GM18508 (cell line): Measurements from ENCODE around the gene NAMPT.

Experiments
- ATAC-seq: cut with Tn5 transposase; IDR thresholded peaks from one replicate; pipeline ENCODE4 v1.9.1; 2021; ENCODE audit warnings: moderate number of reproducible peaks; ENCODE audit not compliant: insufficient read depth, unreplicated experiment

NAMPT gene

GRCh38 chr7:106277976-106278375 is 6.8 kb downstream of the NAMPT start:
- no peak for ATAC-seq

DNA sequence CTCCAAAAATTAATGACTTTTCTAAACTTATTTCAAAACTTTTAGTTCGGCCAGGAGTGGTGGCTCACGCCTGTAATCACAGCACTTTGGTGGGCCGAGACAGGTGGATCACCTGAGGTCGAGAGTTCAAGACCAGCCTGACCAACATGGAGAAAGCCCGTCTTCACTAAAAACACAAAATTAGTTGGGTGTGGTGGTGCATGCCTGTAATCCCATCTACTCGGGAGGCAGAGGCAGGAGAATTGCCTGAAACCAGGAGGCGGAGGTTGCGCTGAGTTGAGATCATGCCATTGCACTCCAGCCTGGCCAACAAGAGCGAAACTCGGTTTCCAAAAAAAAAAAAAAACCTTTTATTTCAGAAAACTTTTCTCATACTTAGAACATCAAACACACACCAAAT is 8.3 kb downstream of the NAMPT start:
- no peak for ATAC-seq

GRCh38 chr7:106273009-106273668 is 11.6 kb downstream of the NAMPT start:
- no peak for ATAC-seq

GRCh38 chr7:106270122-106270977 is 14.4 kb downstream of the NAMPT start:
- ATAC-seq, result no peak

DNA sequence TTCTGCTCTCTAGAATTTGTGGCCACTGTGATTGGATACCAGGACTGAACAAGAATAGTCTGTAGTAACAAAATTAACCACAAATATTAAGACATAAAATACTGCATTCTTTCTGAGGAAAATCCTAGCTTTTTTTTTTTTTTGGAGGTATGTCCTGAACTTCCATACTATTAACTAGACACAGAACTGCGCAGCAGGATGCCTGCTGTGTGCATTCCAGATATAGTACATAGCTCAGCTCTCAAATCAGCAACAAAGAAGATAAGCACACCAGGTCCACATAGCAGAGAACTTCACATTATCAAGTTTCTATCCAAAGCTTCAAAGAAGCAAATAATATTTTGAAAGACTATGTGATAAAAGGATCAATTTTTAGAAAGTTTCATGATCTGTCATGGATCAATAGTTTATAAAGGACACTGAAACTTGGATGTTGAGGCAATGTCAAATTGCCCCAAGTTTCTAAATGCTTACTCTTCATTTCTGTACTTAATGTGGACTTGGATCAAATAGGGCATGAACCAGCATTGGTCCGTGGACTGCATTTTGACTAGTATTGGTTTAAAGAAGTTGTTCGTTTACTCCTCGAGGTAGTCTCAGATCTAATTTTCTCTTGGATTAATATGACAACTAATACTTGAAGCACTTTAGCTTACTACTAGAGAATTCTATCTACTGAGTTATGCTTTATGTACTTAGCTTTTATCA is 15.4 kb downstream of the NAMPT start:
- no peak for ATAC-seq

GRCh38 chr7:106265133-106265532 is 19.6 kb downstream of the NAMPT start:
- ATAC-seq, result no peak

DNA sequence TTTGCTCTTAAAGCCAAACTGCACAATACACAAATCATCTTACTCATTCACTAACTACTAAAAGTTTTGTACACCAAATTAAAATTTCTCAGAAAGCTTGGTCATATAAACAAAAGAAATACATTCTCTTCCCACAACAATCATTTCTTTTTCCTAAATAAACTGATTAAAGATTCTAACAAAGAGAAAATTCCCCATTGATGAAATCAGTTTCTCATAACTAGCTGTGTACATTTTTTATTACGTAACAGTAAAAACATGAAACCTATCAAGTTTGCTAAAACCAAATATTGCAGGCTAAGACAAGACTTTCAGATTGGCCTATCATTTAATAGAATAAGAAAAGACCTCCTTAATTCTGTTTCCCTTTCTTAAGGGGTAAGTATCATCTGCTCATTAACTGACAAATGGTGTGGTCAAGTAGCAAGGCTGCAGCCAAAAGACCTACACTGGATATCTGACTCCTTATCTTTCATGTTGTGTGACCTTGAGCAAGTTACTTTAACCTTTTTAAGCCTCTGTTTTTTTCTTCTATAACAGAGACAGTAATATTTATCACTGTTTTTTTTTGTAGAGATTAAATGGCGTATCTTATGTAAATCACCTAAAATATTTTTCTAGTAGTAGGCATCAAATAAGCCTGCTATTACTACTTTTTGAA is 22.4 kb downstream of the NAMPT start:
- no peak for ATAC-seq

DNA sequence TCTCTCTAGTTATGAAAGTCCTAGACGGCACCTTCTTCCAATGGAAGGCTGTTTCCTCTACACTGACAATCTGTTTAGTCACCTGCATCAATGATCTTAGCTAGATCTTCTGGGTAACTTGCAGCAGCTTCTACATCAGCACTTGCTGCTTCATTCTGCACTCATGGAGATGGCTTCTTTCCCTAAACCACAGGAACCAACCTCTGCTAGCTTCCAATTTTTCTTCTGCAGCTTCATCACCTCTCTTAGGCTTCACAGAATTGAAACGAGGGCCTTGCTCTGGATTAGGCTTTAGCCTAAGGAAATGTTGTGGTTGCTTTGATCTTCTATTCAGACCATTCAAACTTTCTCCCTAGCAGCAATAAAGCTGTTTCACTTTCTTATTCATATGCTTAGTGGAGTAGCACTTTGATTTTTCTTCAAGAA is 24.6 kb downstream of the NAMPT start:
- no peak for ATAC-seq

- no peak for ATAC-seq
Measured at GRCh38 chr7:106258789-106259188, 26.0 kb downstream of the NAMPT start.

- no peak for ATAC-seq
Measured at GRCh38 chr7:106257752-106258151, 27.0 kb downstream of the NAMPT start.

GRCh38 chr7:106256144-106256543 is 28.6 kb downstream of the NAMPT start:
- ATAC-seq, result no peak

DNA sequence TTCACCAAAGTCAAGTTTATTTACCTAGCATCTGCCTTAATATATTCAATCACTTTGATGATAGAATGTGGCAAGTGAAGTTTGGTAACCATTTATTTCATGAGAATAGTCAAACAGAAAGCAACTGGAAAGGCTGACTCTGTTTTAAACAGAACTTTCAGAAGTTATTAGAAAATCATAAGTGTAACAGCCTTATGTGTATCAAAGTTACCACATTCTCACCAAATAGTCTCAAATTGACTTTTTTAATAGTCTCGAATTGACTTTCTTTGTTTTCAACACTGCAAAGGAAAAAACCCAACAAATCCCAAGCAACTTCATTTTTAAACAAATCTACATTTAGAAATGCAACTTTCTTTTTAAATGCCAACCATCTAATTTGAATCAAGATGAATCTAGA is 29.5 kb downstream of the NAMPT start:
- ATAC-seq, result no peak

- no peak for ATAC-seq
Measured at GRCh38 chr7:106254525-106255116, 30.2 kb downstream of the NAMPT start.

- ATAC-seq, result no peak
Measured at GRCh38 chr7:106252568-106252967, 32.2 kb downstream of the NAMPT start.

DNA sequence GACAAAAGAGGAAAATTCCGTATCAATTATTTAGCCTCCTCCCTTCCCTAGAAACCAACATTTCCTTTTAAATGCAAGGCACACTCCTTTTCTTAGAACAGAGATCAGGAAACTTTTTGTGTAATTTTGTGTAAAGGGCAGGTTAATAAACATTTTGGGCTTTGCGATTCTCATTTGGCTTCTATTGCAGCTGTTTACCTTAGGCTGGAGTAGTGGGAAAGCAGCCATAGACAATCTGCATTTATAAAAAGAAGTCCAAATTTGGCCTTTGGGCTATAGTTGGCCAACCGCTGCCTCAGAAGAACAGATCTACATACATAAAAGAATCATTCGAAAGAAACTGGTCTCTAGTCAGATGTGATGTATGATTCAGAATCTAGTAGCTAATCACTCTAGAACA is 35.3 kb downstream of the NAMPT start:
- ATAC-seq, result no peak

DNA sequence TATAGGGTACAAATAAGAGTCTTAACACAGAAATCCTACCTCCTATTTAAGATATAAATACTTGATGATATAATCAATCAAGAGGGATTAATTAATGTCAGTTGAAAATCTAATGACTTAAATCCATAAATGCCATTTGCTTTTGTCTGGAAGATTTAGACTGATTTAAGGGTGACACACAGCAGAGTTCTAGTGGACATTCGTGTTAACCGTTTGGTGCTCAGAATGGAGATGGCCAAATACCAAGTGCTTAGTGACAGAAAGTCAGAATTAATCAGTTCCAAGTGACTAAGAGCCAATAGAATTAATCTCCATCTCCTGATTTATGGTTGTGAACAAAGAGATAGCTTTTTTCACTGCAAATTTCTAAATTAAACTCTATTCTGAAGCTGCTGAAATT is 36.2 kb downstream of the NAMPT start:
- no peak for ATAC-seq

DNA sequence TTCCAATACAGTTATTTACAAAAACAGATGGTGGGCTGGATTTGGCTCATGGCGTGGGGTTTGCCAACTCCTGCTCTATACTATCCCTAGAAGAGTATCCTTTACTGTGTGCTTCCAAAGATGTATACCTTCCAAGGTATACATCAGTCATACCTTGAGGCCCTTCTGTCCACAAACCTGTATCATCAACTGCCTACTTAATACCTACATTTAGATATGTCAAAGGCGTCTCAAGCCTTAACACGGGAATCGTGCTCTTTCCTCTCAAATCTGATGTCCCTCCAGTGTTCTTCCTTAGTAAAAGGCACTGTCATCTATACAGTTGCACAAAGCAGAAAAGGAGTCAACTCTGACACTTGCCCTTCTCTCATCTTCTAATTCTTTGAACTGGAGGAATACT is 36.9 kb downstream of the NAMPT start:
- no peak for ATAC-seq

DNA sequence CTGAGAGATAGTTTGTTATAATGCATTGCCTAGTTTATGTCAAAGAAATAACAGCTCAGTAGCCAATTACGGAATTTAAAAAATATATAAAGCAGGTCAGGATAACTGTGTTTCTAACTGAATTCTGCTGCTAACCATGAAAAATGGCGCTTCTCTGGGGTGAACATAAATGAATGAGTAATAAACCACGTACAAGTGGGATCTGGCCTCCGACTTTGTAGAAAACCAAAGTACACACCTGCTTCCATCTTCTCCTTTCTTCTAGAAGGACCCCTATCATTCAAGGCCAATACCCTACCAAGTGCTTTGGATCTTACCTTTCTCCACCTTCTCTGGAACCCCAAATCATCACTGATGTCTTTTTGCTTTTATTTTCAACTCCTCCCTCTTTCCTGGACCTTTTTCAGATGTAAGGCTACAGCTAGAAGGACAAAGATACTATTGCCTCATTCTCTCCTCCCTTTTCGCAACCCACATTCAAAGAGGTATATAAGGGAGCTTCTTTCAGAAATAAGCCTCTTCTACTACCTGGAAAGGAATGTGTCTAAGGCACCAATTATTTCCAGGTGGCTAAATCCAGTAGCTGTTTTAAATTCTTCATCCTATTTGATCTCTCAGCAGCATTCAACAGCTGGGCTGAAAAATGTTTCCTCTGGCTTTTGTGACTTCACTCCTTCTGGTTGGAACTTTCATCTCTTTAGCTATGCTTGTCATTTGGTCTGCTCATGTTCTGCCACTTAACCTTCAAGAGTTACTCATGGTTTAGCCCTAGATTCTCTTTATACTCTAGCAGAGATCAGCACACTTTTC is 37.7 kb downstream of the NAMPT start:
- no peak for ATAC-seq

GRCh38 chr7:106243893-106244292 is 40.9 kb downstream of the NAMPT start:
- no peak for ATAC-seq

- ATAC-seq, result no peak
Measured at GRCh38 chr7:106239406-106239805, 45.4 kb downstream of the NAMPT start.
